ENCODE measurements around the gene SIVA1.

The SIVA1 gene

GRCh38 chr14:104797115-104798044 lies 44.4 kb downstream of the SIVA1 start:
- DNase-seq (ENCODE audit: low read depth), result peak; percentile 14

- DNase-seq (ENCODE audit: low read depth), result no peak
These were observed 45.6 kb downstream of the SIVA1 start for GRCh38 chr14:104798300-104799243.

- peak; percentile 36 for DNase-seq (ENCODE audit: low read depth)
These were observed 46.5 kb downstream of the SIVA1 start for GRCh38 chr14:104799244-104800014.

GRCh38 chr14:104800015-104800770 lies 47.2 kb downstream of the SIVA1 start:
- peak; percentile 53 for DNase-seq (ENCODE audit: low read depth)

- peak; percentile 48 for DNase-seq (ENCODE audit: low read depth)
These were observed 48.0 kb downstream of the SIVA1 start, which contains the start of gene ZBTB42 for GRCh38 chr14:104800771-104801519. TSS of gene ZBTB42 (plus strand) at chr14:104801101. CDS start at chr14:104801198, 97 bp downstream.

- no peak for DNase-seq (ENCODE audit: low read depth)
These were observed 48.8 kb downstream of the SIVA1 start for GRCh38 chr14:104801520-104802393.

- DNase-seq (ENCODE audit: low read depth), result no peak
These were observed 49.6 kb downstream of the SIVA1 start for GRCh38 chr14:104802394-104803184.

- DNase-seq (ENCODE audit: low read depth), result no peak
These were observed 50.4 kb downstream of the SIVA1 start for GRCh38 chr14:104803280-104803911.

- peak; percentile 43 for DNase-seq (ENCODE audit: low read depth)
These were observed 51.0 kb downstream of the SIVA1 start for GRCh38 chr14:104803912-104804410.

- no peak for DNase-seq (ENCODE audit: low read depth)
These were observed 51.8 kb downstream of the SIVA1 start for GRCh38 chr14:104804481-104805325.

GRCh38 chr14:104805326-104805678 lies 52.4 kb downstream of the SIVA1 start:
- peak; percentile 80 for DNase-seq (ENCODE audit: low read depth)

GRCh38 chr14:104805941-104806624 lies 53.1 kb downstream of the SIVA1 start:
- DNase-seq (ENCODE audit: low read depth), result no peak

GRCh38 chr14:104806625-104807465 lies 53.9 kb downstream of the SIVA1 start:
- DNase-seq (ENCODE audit: low read depth), result no peak

- DNase-seq (ENCODE audit: low read depth), result no peak
These were observed 55.5 kb downstream of the SIVA1 start for GRCh38 chr14:104808456-104808855.

Data from amniotic epithelial cell (primary cell).